Measurements from ENCODE around the gene PANX3.

DNA sequence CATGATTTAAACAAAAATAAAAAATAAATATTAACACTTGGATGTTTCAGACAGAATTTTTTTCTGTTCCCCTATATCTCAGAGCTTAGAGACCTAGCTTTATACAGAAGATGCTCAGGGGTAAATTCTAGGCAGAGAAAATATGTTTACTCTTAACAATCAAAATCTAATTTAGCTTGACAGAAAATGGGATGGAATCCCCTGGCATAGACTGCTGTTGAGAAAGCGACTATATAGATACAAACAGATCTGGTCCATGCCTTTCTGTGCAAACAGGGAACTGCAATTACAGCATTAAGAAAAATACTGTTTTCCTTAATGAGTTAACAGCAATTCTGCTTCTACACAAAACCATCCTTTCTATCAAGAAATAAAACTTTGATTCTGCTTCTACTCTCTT lies 47.8 kb downstream of the PANX3 start:
- TF ChIP-seq GATA2 (IDR thresholded peaks at IDR 0.05; ENCODE audit: low read depth, low read length) (no peak), GATA3 (IDR thresholded peaks at IDR 0.05; ENCODE audit: low read depth, low read length) (no peak)
